HG03442 (cell line): Measurements from ENCODE around the gene KCNQ1.

ENCODE experiments used
- ATAC-seq: cut with Tn5 transposase; IDR thresholded peaks from one replicate; pipeline ENCODE4 v1.9.1; 2021; ENCODE audit warnings: mild to moderate bottlenecking, moderate library complexity; ENCODE audit not compliant: unreplicated experiment

KCNQ1 gene

GRCh38 chr11:2825261-2825888 lies 380.6 kb downstream of the KCNQ1 start:
- no peak for ATAC-seq

DNA sequence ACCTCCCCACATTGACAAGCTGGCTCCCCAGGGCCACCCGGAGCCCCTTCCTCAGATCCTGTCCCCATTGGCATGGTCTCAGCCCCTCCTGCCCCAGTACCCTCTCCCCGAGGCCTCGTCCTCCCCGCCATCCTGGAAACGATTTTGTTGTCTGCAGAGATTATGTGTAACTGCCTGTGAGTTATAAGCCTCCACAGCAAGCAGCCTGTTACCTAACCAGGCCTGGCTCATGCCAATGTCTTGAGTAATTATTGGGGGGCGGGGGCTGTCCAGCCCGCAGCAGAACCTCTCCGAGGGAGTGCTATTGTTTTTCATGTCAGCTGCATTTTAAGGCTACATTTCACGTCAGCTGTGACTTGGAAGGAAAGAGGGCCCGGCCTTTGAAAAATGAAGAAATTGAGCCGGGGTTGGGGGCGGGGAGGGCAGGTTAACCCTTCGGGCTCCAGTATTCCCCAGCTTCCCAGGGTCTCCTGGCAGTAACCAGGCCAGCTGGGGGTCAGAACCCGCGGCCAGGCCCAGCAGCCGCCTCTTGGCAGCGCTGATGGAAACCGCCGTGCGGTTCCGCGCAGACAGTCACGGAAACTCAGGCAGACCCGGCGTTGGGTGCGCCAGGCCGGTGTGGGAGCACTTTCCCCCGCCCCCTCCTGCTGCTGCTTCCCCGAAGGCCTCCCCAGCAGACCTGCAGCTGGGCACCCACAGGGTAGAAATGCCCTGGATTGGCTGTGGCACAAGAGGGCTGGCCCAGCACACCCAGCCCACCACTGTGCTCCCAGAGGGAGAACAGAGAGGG lies 381.3 kb downstream of the KCNQ1 start:
- no peak for ATAC-seq

DNA sequence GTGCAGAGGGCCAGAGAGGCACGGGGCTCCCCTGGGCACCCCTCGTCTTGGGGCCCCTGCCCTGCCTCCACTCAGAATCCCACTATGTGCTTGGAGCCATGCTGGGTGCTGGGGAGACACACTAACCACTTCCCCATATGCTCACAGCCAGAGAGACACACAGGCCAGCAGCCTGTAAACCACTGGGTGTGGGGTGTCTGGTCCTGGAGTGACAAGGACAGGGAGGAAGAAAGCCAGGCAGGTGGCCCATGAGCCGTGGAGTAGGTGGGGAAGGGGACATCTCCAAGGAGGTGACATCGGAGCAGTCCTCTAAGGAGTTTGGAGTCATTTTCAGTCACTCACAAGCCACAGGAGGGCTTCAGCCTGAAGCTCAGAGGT lies 381.9 kb downstream of the KCNQ1 start:
- no peak for ATAC-seq

GRCh38 chr11:2827256-2827655 lies 382.4 kb downstream of the KCNQ1 start:
- ATAC-seq = no peak

DNA sequence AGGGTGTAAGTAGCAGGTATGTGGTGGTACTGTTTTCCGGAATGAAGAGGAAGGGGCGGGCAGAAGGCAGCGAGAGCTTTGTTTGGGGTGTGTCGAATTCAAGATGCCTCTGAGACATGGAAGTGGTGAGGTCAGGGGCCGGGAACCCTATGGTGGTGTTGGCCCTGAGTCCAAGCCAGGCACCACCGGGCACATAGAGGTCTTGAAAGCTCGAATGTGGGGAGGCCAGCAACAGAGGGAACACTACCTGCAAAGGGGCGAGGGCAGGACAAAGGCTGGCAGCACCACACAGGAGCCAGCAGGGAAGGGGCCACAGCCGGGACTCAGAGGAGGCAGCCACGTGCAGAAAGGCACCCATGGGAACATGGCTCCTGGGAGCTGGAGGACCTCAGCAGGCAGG lies 383.0 kb downstream of the KCNQ1 start:
- ATAC-seq = no peak

DNA sequence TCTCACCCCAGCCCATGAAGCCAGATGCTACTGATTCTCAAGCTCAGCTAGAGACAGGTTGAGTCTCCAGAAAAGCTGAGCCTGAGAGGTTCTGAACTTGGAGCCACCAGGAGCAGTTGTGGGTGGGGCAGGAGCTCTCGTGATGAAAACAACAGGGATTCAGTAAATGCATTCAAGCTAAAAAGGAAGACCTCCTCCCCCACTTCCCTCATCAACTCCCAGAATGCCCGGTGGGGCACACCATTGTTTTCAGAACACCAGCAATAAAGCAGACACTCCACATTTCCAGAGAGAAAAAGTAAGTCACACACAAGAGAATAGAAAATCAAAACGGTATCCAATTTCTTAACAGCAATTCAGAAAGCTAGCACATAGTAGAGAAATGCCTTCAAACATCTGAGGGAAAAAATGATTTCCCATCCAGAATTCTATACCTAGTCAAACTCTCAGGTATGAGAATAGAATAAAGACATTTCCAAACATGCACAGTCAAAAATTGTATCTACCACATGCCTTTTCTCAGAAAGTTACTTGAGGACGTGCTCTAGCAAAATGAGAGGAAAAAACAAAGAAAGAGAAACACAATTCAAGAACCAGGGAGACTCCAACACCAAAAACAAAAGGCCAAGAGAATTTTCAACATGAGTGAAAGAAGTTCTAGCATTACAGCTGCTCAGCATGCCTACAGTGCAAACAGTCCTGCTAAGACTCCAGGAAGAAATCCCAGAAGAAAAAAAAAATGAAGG lies 383.9 kb downstream of the KCNQ1 start:
- ATAC-seq = no peak

- ATAC-seq = no peak
Observed at GRCh38 chr11:2830030-2830812, 385.4 kb downstream of the KCNQ1 start.

- ATAC-seq = no peak
Observed at GRCh38 chr11:2830886-2831285, 386.1 kb downstream of the KCNQ1 start.

GRCh38 chr11:2831781-2832532 lies 387.1 kb downstream of the KCNQ1 start:
- ATAC-seq = no peak

DNA sequence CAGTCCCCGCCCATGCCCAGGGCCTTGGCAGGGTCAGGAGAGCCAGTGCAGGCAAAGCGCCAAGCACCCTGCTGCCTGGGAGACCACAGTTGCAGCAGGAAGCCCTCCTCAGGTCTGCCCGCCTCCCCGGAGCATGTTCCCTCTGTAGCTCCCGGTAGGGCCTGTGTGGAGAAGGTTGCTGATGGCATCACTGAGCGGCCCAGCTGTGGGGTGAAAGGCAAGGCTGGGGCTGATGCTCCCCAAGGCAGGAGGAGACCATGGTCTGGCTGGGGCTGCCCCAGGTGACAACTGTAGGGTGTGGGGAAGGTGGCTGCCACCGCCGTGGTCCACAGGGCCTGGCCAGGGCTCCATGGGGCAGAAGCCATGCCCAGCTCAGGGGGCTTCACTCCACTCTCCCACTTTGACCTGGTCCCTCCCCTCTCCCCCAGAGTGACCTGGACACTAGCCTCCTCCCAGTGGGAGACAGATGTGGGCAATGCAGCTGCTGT lies 387.8 kb downstream of the KCNQ1 start:
- ATAC-seq = no peak

DNA sequence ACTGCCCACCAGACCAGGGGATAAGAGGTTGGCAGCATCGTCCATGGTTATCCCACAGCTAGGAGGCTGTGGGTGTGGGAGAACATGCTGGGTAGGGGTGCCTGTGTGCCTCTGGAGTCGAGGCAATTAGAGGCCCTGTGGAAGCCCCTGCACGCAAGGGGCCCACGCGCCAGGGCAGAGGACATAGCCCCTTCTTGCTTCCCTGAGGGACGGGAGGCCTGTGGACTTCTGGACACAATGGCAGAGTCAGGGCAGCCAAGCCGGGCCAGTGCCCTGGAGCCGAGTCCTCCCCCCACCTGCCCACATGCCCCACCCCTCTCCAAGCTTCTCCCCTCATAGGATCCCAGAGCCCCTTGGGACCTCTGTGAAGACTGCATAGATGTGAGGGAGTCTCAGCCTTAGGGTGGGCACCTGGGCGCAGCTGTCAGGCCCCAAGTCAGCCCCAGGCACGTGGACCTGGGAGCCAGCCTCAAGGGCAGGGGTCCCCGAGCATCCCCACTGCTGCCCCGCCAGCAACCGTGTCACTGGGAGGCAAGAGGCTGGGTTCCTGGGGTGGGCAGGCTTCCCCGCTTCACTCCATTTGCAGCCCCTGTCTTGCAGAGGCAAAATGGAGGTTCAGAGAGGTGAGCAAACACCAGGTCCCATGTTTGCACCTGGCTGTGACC lies 388.4 kb downstream of the KCNQ1 start:
- no peak for ATAC-seq

GRCh38 chr11:2833716-2834502 lies 389.1 kb downstream of the KCNQ1 start:
- ATAC-seq = no peak

DNA sequence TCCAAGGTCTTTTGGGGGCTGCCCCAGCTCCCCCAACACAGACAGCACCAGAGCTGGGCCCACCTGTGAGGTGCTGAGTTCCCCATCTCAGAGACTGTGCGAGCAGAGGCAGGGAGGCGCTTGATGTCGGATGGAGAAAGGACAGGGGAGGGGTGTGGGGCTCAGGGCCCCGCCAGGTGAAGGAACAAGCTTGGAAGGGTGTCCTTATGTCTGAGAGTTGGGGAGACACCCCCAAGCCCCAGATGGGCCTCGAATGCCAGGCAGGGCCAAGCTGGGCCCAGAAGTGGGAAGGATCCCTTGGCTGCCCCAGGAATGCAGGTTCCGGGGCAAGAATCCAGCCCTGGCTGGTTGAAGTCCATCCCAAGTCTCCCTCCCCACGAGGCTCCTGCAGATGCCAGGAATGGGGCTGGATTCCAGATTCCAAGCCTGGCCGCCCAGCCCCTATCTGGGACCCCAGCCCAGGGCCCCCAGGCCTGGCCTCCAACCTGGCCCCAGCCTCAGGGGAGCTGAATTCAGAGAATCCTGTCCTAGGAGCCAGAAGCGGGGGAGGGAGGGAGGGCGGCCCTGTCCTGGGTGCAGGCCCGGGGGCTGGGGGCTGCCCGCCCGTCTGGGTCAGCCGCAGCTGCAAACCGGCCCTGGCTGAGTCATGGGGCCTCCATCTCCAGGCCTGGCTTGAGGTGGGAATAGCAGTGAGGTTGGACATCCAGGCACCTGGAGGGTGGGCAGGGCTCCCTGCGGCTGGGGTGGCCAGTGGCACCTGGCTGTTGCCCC lies 389.9 kb downstream of the KCNQ1 start:
- no peak for ATAC-seq

GRCh38 chr11:2835296-2835695 lies 390.5 kb downstream of the KCNQ1 start:
- no peak for ATAC-seq

- no peak for ATAC-seq
Observed at GRCh38 chr11:2835751-2836150, 390.9 kb downstream of the KCNQ1 start.

DNA sequence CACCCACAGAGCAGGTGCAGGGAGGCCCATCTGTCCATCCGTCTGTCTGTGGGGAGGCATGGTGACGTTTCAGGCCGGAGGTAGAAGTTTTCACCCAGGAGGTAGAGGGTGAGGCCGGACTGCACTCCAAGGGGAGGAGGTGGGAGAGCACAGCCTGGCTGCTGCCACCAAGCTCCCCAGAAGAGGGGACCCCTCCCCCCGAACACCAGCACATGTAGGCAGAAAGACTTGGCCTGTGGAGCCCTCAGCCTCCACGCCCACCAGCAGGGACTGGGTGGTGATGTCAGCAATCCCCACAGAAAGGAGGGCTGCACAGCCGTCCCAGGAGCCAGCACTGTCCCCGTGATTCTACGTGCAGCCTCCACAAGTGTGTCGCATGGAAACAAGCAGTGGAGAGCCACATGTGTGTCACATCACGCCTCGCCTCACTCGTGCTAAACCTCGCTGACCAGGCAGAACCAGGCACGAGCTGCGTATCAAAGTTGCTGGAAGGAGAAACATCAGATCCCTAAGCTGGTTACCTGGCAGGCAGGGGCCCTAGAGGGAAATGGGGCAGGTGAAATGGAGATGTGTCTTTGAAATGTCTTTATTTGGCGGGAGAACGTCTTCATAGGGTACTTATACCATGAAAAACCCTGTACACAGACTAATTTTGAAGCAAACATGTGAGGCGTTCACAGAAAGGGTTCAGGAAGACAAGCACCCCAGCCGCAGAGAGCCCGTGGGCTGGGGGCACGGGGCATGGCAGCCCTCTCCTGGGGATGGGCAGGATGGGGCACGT lies 391.7 kb downstream of the KCNQ1 start:
- ATAC-seq = no peak

DNA sequence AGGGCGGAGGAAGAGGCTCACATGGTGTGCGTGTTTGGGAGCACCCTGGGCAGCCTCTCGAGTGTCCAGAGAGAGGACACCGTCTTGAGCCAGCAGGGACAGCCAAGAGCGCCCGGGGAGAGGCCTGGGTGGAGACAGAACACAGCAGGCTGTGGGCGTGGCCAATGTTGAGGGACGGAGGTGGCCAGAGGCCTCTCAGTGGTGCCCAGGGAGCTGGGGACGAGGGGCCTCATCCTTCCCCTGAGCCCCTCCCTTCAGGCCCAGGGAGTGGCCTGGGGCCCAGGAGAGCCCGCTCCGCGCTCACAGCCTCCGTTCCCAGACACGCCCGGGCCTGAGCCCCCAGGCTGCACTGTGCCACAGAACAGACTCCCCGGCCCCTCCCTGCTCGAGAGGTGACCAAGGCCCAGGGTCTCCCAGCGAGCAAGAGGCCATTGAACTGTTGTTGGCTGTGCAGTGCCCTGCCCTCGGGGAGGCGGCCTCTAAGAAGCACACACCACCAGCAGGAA lies 392.3 kb downstream of the KCNQ1 start:
- no peak for ATAC-seq
